Parathyroid adenoma (tissue), 2 donors: ENCODE results near the gene NMB.

Source experiments
- H2AFZ ChIP-seq: fragments of 300-600 bp; sonication (generic); one replicate; pipeline ENCODE4 v1.7.0; 2017; ENCODE audit warnings: antibody characterized with exemption, mild to moderate bottlenecking
- H3K27ac ChIP-seq: fragments of 300-600 bp; sonication (generic); one replicate; pipeline ENCODE4 v1.7.0; 2017
- H3K27me3 ChIP-seq: fragments of 300-600 bp; sonication (generic); one replicate; pipeline ENCODE4 v1.7.0; 2017; ENCODE audit warnings: low read length; ENCODE audit not compliant: control insufficient read depth, insufficient read depth
- H3K36me3 ChIP-seq: fragments of 300-600 bp; sonication (generic); one replicate; pipeline ENCODE4 v1.7.0; 2017; ENCODE audit warnings: low read length; ENCODE audit not compliant: control insufficient read depth, insufficient read depth
- H3K4me1 ChIP-seq: fragments of 300-600 bp; sonication (generic); one replicate; pipeline ENCODE4 v1.7.0; 2017; ENCODE audit warnings: control low read depth
- H3K4me2 ChIP-seq: fragments of 300-600 bp; sonication (generic); one replicate; pipeline ENCODE4 v1.7.0; 2017; ENCODE audit warnings: low read length
- H3K4me3 ChIP-seq: fragments of 300-600 bp; sonication (generic); one replicate; pipeline ENCODE4 v1.7.0; 2017; ENCODE audit warnings: low read depth, low read length
- H3K79me2 ChIP-seq: fragments of 300-600 bp; sonication (generic); one replicate; pipeline ENCODE4 v1.7.0; 2017; ENCODE audit warnings: control low read depth
- H3K9ac ChIP-seq: fragments of 300-600 bp; sonication (generic); one replicate; pipeline ENCODE4 v1.7.0; 2017; ENCODE audit warnings: mild to moderate bottlenecking
- H3K9me3 ChIP-seq: fragments of 300-600 bp; sonication (generic); one replicate; pipeline ENCODE4 v1.7.0; 2017; ENCODE audit warnings: low read length; ENCODE audit not compliant: control insufficient read depth
- CTCF ChIP-seq: fragments of 300-600 bp; sonication (generic); IDR thresholded peaks from one replicate; pipeline ENCODE4 v1.7.0; 2017; ENCODE audit warnings: antibody characterized with exemption, mild to moderate bottlenecking
- donor health status: primary hyperparathyroidism.

Gene NMB

GRCh38 chr15:84685304-84685703 lies 27.3 kb upstream of the NMB start:
- no peaks in the 10 kb centered on the region for H3K4me1 ChIP-seq
- H3K9ac ChIP-seq: no peak overlapping the region
- no peaks in the 10 kb centered on the region for H3K36me3 ChIP-seq
- peaks cover 2% of the 10 kb centered on the region for H3K79me2 ChIP-seq
- no peak for TF ChIP-seq CTCF
- no peaks in the 10 kb centered on the region for H3K27me3 ChIP-seq
- no peak overlapping the region for H2AFZ ChIP-seq
- H3K27ac ChIP-seq: no peak overlapping the region
- no peak overlapping the region for H3K4me3 ChIP-seq
- no peaks in the 10 kb centered on the region for H3K9me3 ChIP-seq
- no peak overlapping the region for H3K4me2 ChIP-seq

- Histone ChIP-seq H3K9me3 (no peaks in the 10 kb centered on the region), H3K36me3 (no peaks in the 10 kb centered on the region)
- TF ChIP-seq CTCF: no peak
Observed at GRCh38 chr15:84684092-84684491, 26.1 kb upstream of the NMB start.

GRCh38 chr15:84681831-84682230 lies 23.8 kb upstream of the NMB start:
- H3K4me1 ChIP-seq: no peaks in the 10 kb centered on the region
- H3K9ac ChIP-seq: no peak overlapping the region
- H3K9me3 ChIP-seq: no peaks in the 10 kb centered on the region
- no peaks in the 10 kb centered on the region for H3K36me3 ChIP-seq
- no peak for TF ChIP-seq CTCF
- H3K27ac ChIP-seq: no peak overlapping the region
- no peaks in the 10 kb centered on the region for H3K27me3 ChIP-seq
- H3K4me3 ChIP-seq: no peak overlapping the region
- H3K4me2 ChIP-seq: no peak overlapping the region
- H2AFZ ChIP-seq: no peak overlapping the region
- no peaks in the 10 kb centered on the region for H3K79me2 ChIP-seq

More at GRCh38 chr15:84684092-84684491, 26.1 kb upstream of the NMB start:
- Histone ChIP-seq H3K9ac (no peak overlapping the region), H3K4me2 (no peak overlapping the region), H3K27me3 (no peaks in the 10 kb centered on the region), H3K4me1 (no peaks in the 10 kb centered on the region), H3K27ac (no peak overlapping the region), H3K4me3 (no peak overlapping the region), H2AFZ (no peak overlapping the region), H3K79me2 (peaks cover 2% of the 10 kb centered on the region)

GRCh38 chr15:84671211-84671610 lies 13.2 kb upstream of the NMB start:
- H3K79me2 ChIP-seq: no peaks in the 10 kb centered on the region
- no peaks in the 10 kb centered on the region for H3K27me3 ChIP-seq
- H3K4me3 ChIP-seq: no peak overlapping the region
- H3K9me3 ChIP-seq: no peaks in the 10 kb centered on the region
- no peak overlapping the region for H3K27ac ChIP-seq
- H3K4me2 ChIP-seq: no peak overlapping the region
- H3K9ac ChIP-seq: no peak overlapping the region
- no peaks in the 10 kb centered on the region for H3K4me1 ChIP-seq
- TF ChIP-seq CTCF: no peak
- H3K36me3 ChIP-seq: no peaks in the 10 kb centered on the region
- no peak overlapping the region for H2AFZ ChIP-seq

- Histone ChIP-seq H3K36me3 (no peaks in the 10 kb centered on the region), H3K27me3 (no peaks in the 10 kb centered on the region), H3K9ac (no peak overlapping the region), H3K4me3 (no peak overlapping the region), H3K4me2 (no peak overlapping the region), H3K27ac (no peak overlapping the region), H3K79me2 (no peaks in the 10 kb centered on the region), H3K4me1 (no peaks in the 10 kb centered on the region), H2AFZ (no peak overlapping the region), H3K9me3 (no peaks in the 10 kb centered on the region)
- TF ChIP-seq CTCF: no peak
Observed at GRCh38 chr15:84669726-84670125, 11.7 kb upstream of the NMB start.
